ENCODE measurements around the gene SH2B3.

The SH2B3 gene

DNA sequence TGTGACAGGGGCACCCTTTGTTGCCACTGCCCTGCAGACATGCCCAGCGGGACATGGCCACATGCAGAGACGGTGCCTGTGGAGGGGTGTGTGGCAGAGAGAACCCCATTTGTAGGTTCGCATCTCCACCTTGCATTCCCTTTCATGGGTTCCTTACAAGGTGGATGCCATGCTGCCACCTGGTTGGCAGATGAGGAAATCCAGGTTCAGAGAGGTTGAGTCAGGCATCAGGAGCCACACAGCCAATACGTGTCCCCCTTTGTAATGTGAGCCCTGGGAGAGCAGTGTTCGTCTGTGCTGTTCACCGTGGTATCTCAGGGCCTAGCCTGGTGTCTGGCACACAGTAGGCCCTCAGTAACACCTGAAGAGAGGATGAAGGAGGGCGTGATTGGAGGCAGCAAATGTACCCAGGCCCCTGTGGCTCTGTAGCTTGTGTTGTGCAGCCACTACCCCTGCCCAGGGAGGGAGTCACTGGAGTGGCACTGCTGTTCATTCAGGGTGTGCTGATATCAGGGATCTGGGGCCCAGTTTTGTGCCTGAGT, 9.1 kb downstream of the SH2B3 start:
- ChIA-PET POLR2A (no interaction called here), CTCF (interaction anchor here (1.5 to 25.8 kb wide), 3 partner anchors 10 to 32 kb away, joined by 3 to 899 read pairs (median 56); no protein-coding TSS in a partner anchor)
- no peak for DNase-seq (ENCODE audit: low read depth, low spot score)
- TF ChIP-seq, protein P1, sequence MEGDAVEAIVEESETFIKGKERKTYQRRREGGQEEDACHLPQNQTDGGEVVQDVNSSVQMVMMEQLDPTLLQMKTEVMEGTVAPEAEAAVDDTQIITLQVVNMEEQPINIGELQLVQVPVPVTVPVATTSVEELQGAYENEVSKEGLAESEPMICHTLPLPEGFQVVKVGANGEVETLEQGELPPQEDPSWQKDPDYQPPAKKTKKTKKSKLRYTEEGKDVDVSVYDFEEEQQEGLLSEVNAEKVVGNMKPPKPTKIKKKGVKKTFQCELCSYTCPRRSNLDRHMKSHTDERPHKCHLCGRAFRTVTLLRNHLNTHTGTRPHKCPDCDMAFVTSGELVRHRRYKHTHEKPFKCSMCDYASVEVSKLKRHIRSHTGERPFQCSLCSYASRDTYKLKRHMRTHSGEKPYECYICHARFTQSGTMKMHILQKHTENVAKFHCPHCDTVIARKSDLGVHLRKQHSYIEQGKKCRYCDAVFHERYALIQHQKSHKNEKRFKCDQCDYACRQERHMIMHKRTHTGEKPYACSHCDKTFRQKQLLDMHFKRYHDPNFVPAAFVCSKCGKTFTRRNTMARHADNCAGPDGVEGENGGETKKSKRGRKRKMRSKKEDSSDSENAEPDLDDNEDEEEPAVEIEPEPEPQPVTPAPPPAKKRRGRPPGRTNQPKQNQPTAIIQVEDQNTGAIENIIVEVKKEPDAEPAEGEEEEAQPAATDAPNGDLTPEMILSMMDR (IDR thresholded peaks at IDR 0.05; ENCODE audit: insufficient read depth, low read length, missing control alignments), result no peak
- H3K4me3 ChIP-seq (ENCODE audit: low read depth, low read length), result no peak overlapping the region

DNA sequence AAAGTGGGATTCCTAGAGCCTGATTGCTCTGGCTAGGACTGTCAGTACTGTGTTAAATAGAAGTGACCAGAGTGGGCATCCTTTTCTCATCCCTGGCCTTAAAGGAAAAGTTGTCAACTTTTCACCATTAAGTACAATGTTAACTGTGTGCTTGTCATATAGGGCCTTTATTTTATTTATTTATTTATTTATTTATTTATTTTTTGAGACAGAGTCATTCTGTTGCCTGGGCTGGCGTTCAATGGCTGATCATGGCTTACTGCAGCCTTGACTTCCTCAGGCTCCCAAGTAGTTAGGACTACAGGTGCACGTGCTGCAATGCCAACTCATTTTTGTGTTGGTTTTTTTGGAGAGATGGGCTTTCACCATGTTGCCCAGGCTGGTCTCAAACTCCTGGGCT, 11.6 kb downstream of the SH2B3 start:
- TF ChIP-seq, protein P1 (IDR thresholded peaks at IDR 0.05; ENCODE audit: insufficient read depth, low read length, missing control alignments), result no peak
- POLR2A ChIA-PET, result no interaction called here
- CTCF ChIA-PET, result interaction anchor here (2.0 kb wide), 1 partner anchor 35 kb away, joined by 5 read pairs; no protein-coding TSS in a partner anchor
- H3K4me3 ChIP-seq (ENCODE audit: low read depth, low read length), result no peak overlapping the region
- no peak for DNase-seq (ENCODE audit: low read depth, low spot score)

DNA sequence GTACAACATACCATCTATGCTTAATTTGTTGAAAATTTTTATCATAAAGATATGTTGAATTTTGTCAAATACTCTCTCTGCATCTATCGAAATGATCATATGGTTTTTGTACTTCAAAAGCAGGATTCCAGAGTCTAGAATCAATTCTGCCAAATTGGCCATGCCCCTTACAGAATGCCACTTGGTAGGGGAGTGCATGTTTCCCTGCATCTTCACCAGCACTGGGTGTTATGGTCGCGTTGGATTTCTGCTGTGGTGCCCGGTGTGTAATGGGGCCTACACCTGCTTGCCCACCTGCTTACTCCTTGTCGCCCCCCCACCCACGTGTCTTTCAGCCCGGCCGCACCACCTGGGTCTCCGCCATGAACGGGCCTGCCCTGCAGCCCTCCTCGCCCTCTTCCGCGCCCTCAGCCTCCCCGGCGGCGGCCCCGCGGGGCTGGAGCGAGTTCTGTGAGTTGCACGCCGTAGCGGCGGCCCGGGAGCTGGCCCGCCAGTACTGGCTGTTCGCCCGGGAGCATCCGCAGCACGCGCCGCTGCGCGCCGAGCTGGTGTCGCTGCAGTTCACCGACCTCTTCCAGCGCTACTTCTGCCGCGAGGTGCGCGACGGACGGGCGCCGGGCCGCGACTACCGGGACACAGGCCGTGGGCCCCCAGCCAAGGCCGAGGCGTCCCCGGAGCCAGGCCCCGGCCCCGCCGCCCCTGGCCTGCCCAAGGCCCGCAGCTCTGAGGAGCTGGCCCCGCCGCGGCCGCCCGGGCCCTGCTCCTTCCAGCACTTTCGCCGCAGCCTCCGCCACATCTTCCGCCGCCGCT, 12.3 kb downstream of the SH2B3 start:
- CTCF ChIA-PET, result interaction anchor here (0.9 to 1.7 kb wide), 3 partner anchors 10 to 25 kb away, joined by 3 to 5 read pairs (median 4); no protein-coding TSS in a partner anchor
- POLR2A ChIA-PET, result no interaction called here
- no peak overlapping the region for H3K4me3 ChIP-seq (ENCODE audit: low read depth, low read length)
- no peak for DNase-seq (ENCODE audit: low read depth, low spot score)
- TF ChIP-seq, protein P1 (IDR thresholded peaks at IDR 0.05; ENCODE audit: insufficient read depth, low read length, missing control alignments), result no peak

DNA sequence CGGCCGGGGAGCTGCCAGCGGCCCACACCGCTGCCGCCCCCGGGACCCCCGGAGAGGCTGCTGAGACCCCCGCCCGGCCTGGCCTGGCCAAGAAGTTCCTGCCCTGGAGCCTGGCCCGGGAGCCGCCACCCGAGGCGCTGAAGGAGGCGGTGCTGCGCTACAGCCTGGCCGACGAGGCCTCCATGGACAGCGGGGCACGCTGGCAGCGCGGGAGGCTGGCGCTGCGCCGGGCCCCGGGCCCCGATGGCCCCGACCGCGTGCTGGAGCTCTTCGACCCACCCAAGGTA, 12.8 kb downstream of the SH2B3 start:
- TF ChIP-seq, protein P1 (IDR thresholded peaks at IDR 0.05; ENCODE audit: insufficient read depth, low read length, missing control alignments), result no peak
- POLR2A ChIA-PET, result no interaction called here
- H3K4me3 ChIP-seq (ENCODE audit: low read depth, low read length), result no peak overlapping the region
- DNase-seq (ENCODE audit: low read depth, low spot score), result no peak
- CTCF ChIA-PET, result interaction anchor here (0.9 to 1.7 kb wide), 3 partner anchors 10 to 25 kb away, joined by 3 to 5 read pairs (median 4); no protein-coding TSS in a partner anchor

DNA sequence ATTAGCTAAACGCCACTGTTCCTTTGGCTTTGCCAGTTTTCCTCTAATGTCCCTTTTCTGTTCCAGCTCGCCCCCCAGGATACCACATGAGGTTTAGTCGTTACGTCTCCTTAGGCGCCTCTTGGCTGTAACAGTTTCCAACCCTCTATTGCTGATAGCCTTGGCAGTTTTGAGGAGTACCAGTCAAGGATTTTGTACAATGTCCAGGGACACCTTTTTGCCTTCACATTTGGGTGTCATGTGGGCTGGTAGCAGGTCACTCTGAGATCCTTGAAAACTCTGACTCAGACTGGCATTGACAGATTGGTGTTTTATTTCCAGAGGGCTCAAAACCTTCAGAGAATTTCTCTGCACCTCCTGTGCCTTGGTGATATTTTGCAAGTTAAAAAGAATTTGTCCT, 14.1 kb downstream of the SH2B3 start:
- DNase-seq (ENCODE audit: low read depth, low spot score), result no peak
- TF ChIP-seq, protein P1 (IDR thresholded peaks at IDR 0.05; ENCODE audit: insufficient read depth, low read length, missing control alignments), result no peak
- ChIA-PET CTCF (interaction anchor here (1.7 to 2.5 kb wide), 3 partner anchors 23 to 32 kb away, joined by 4 to 8 read pairs (median 7); no protein-coding TSS in a partner anchor), POLR2A (interaction anchor here (1.3 kb wide), 1 partner anchor 10 kb away, joined by 4 read pairs; no protein-coding TSS in a partner anchor)
- no peak overlapping the region for H3K4me3 ChIP-seq (ENCODE audit: low read depth, low read length)

DNA sequence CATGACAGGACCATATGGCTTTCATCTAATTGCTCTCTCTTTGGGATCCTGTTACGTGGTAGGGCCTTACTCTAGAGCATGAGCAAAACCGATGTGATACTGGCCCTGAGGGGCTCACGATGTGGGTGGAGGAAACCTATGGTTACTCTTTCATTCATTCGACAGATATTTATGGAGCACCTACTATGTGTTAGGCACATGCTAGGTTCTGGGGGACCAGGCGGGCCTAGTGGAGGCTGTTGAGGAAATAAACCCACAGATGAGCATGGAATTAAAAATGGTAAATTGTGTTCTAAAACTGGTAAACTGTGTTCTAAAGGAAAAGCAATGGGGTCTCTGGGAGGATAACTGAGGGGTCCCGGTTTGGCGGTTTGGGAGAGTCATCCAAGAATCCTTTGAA, 14.8 kb downstream of the SH2B3 start:
- no peak for DNase-seq (ENCODE audit: low read depth, low spot score)
- POLR2A ChIA-PET, result interaction anchor here (1.3 kb wide), 1 partner anchor 11 kb away, joined by 4 read pairs; no protein-coding TSS in a partner anchor

More for the DNA sequence above, 14.8 kb downstream of the SH2B3 start:
- TF ChIP-seq, protein P1 (IDR thresholded peaks at IDR 0.05; ENCODE audit: insufficient read depth, low read length, missing control alignments), result no peak
- H3K4me3 ChIP-seq (ENCODE audit: low read depth, low read length), result no peak overlapping the region
- CTCF ChIA-PET, result interaction anchor here (1.8 to 2.5 kb wide), 2 partner anchors 24 to 31 kb away, joined by 7 to 8 read pairs; no protein-coding TSS in a partner anchor

Data from AG04449 (cell line).